GM08714 (cell line): ENCODE results near the gene LSM4.
A peak's percentile ranks its signal among the peaks of the same experiment; 100 is the strongest.

Experiments
- H3K4me3 ChIP-seq: fragments of 200-500 bp; sonication (Bioruptor generic); 2 replicates; pipeline ENCODE4 v1.5.1; 2014; ENCODE audit warnings: mild to moderate bottlenecking, low read length, inconsistent platforms
- ZNF274 ChIP-seq: IDR thresholded peaks from 2 replicates; pipeline ENCODE4 v1.6.1; 2012; ENCODE audit warnings: mild to moderate bottlenecking, low read depth, low read length

LSM4 gene

GRCh38 chr19:18297308-18297707, 25.6 kb downstream of the LSM4 start:
- TF ChIP-seq ZNF274 = no peak
- no peak overlapping the region for H3K4me3 ChIP-seq

- TF ChIP-seq ZNF274 = no peak
- no peak overlapping the region for H3K4me3 ChIP-seq
Measured at GRCh38 chr19:18295034-18295451, 27.8 kb downstream of the LSM4 start.

GRCh38 chr19:18294467-18294864, 28.4 kb downstream of the LSM4 start:
- TF ChIP-seq ZNF274 = no peak
- H3K4me3 ChIP-seq = no peak overlapping the region

- H3K4me3 ChIP-seq = no peak overlapping the region
- no peak for TF ChIP-seq ZNF274
Measured at GRCh38 chr19:18293642-18294466, 29.0 kb downstream of the LSM4 start.

GRCh38 chr19:18292810-18293641, 29.9 kb downstream of the LSM4 start:
- peak overlapping the region; percentile 72 for H3K4me3 ChIP-seq
- no peak for TF ChIP-seq ZNF274

GRCh38 chr19:18292462-18292809, 30.4 kb downstream of the LSM4 start:
- H3K4me3 ChIP-seq = peak overlapping the region; percentile 72
- no peak for TF ChIP-seq ZNF274

- TF ChIP-seq ZNF274 = no peak
- H3K4me3 ChIP-seq = peak overlapping the region; percentile 72
Measured at GRCh38 chr19:18291590-18292461, 31.1 kb downstream of the LSM4 start.

GRCh38 chr19:18291019-18291524, 31.8 kb downstream of the LSM4 start:
- no peak overlapping the region; the same call in 1 of the 2 replicates for H3K4me3 ChIP-seq
- TF ChIP-seq ZNF274 = no peak

- no peak overlapping the region for H3K4me3 ChIP-seq
- no peak for TF ChIP-seq ZNF274
Measured at GRCh38 chr19:18290302-18291018, 32.4 kb downstream of the LSM4 start.

- no peak for TF ChIP-seq ZNF274
- H3K4me3 ChIP-seq = no peak overlapping the region
Measured at GRCh38 chr19:18289471-18290301, 33.2 kb downstream of the LSM4 start.

- no peak overlapping the region for H3K4me3 ChIP-seq
- no peak for TF ChIP-seq ZNF274
Measured at GRCh38 chr19:18287836-18288772, 34.8 kb downstream of the LSM4 start.

- TF ChIP-seq ZNF274 = no peak
- H3K4me3 ChIP-seq = no peak overlapping the region
Measured at GRCh38 chr19:18286973-18287635, 35.8 kb downstream of the LSM4 start.
